NCI-H1092 (cell line): ENCODE results near the gene HS6ST1.

Source experiments
- DNase-seq: peaks from one replicate; lab custom pipeline; 2025; lab: John Stamatoyannopoulos, UW

The HS6ST1 gene

GRCh38 chr2:128298846-128299507, 19.7 kb downstream of the HS6ST1 start:
- DNase-seq, result no peak

GRCh38 chr2:128298286-128298685, 20.4 kb downstream of the HS6ST1 start:
- DNase-seq, result no peak

- no peak for DNase-seq
These were observed 24.7 kb downstream of the HS6ST1 start for GRCh38 chr2:128293870-128294455.

- DNase-seq, result no peak
These were observed 25.3 kb downstream of the HS6ST1 start for GRCh38 chr2:128293426-128293755.

- DNase-seq, result no peak
These were observed 25.9 kb downstream of the HS6ST1 start for GRCh38 chr2:128292599-128293425.

- no peak for DNase-seq
These were observed 26.6 kb downstream of the HS6ST1 start for GRCh38 chr2:128291844-128292598.

GRCh38 chr2:128291161-128291843, 27.4 kb downstream of the HS6ST1 start:
- DNase-seq, result no peak

GRCh38 chr2:128290356-128290755, 28.3 kb downstream of the HS6ST1 start:
- DNase-seq, result no peak

- no peak for DNase-seq
These were observed 29.2 kb downstream of the HS6ST1 start for GRCh38 chr2:128289439-128289838.

- no peak for DNase-seq
These were observed 29.9 kb downstream of the HS6ST1 start for GRCh38 chr2:128288781-128289180.

GRCh38 chr2:128287780-128288735, 30.6 kb downstream of the HS6ST1 start:
- no peak for DNase-seq

GRCh38 chr2:128286905-128287779, 31.5 kb downstream of the HS6ST1 start:
- DNase-seq, result no peak

- no peak for DNase-seq
These were observed 32.5 kb downstream of the HS6ST1 start for GRCh38 chr2:128286011-128286721.

GRCh38 chr2:128285329-128285931, 33.2 kb downstream of the HS6ST1 start:
- no peak for DNase-seq

GRCh38 chr2:128284841-128285240, 33.8 kb downstream of the HS6ST1 start:
- DNase-seq, result no peak

GRCh38 chr2:128284037-128284441, 34.6 kb downstream of the HS6ST1 start:
- DNase-seq, result no peak

- no peak for DNase-seq
These were observed 35.5 kb downstream of the HS6ST1 start for GRCh38 chr2:128282976-128283810.
